GOT3 (cell line): Measurements from ENCODE around the gene FOLR3.
"Not testable (repeated sequence)": the region's sequence is repeated elsewhere in the genome, so short reads cannot be mapped to it uniquely, and the experiment has no call there.

Source experiments
- DNase-seq: peaks from one replicate; lab custom pipeline; 2025; ENCODE audit warnings: mixed read lengths; lab: John Stamatoyannopoulos, UW

Gene FOLR3

GRCh38 chr11:72162891-72163492, 27.5 kb downstream of the FOLR3 start:
- DNase-seq = no peak

- not testable (repeated sequence) for DNase-seq
These were observed 28.7 kb downstream of the FOLR3 start for GRCh38 chr11:72164187-72164586.

GRCh38 chr11:72169046-72169555, 33.6 kb downstream of the FOLR3 start:
- not testable (repeated sequence) for DNase-seq

- DNase-seq = not testable (repeated sequence)
These were observed 34.2 kb downstream of the FOLR3 start for GRCh38 chr11:72169754-72170153.

- DNase-seq = not testable (repeated sequence)
These were observed 36.5 kb downstream of the FOLR3 start for GRCh38 chr11:72172043-72172442.

GRCh38 chr11:72173291-72173690, 37.8 kb downstream of the FOLR3 start:
- DNase-seq = no peak

- no peak for DNase-seq
These were observed 39.0 kb downstream of the FOLR3 start for GRCh38 chr11:72174302-72175070.

GRCh38 chr11:72177656-72178055, 42.1 kb downstream of the FOLR3 start:
- DNase-seq = no peak

GRCh38 chr11:72179049-72179803, 43.7 kb downstream of the FOLR3 start:
- DNase-seq = no peak

- no peak for DNase-seq
These were observed 44.4 kb downstream of the FOLR3 start for GRCh38 chr11:72179804-72180396.

- not testable (repeated sequence) for DNase-seq
These were observed 45.5 kb downstream of the FOLR3 start for GRCh38 chr11:72180892-72181552.

- DNase-seq = not testable (repeated sequence)
These were observed 46.0 kb downstream of the FOLR3 start for GRCh38 chr11:72181553-72181958.

- DNase-seq = no peak
These were observed 52.7 kb downstream of the FOLR3 start for GRCh38 chr11:72188267-72188666.
